Right renal pelvis (tissue), 4 donors: Measurements from ENCODE around the gene UBE2U. TPM values are rescaled to one million over a fixed set of nuclear protein-coding genes. Genes with fewer than 3 reads are reported as not detected.

Experiments used
- DNase-seq, 4 donors: peaks; one replicate each; pipeline ENCODE4 v3.0.0-alpha.2; 2013; ENCODE audit warnings: low read depth in 4 of 4, low spot score in 3 of 4, missing footprints in 1 of 4
- polyA plus RNA-seq, 4 donors: library from polyadenylated mRNA; unstranded; fragments of 120-200 nt; gene quantifications; one replicate each; pipeline ENCODE4 v1.2.1, GENCODE V29; 2013; ENCODE audit not compliant: insufficient read length in 4 of 4

The UBE2U gene
- not detected for polyA plus RNA-seq

- DNase-seq = no peak
Measured at GRCh38 chr1:64203420-64203819, at the start of gene UBE2U. TSS of gene UBE2U (plus strand) at chr1:64203623. CDS start at chr1:64204051, 428 bp downstream.

GRCh38 chr1:64155278-64155677, 48.1 kb upstream of the UBE2U start:
- DNase-seq = no peak

DNA sequence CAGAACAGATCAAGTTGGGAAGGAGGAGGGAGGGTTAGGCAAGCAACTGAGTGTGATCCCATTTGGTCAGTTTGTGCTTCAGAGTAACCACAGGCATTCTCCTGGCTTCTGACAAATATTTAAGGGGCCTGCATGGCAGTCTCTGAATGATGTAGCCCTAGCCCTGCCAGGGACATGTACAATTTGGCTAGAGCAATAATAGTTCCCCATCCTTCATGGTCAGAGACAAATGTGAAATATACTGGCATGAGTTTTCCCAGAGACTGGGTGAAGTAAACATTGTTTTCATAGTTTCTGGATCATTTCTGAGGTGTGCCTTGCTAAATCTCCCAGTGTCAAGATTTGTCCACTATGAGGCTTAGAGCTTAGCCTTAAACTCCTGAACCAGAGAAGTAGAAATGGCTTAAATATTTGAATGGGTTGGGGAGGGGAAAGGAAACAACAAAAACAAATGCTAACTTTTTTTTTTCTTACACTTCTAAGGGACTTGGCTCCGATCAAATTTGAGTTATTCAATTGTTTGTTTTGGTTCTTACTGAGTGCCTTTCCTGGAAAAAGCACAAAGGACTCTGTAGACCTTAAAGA, 42.0 kb upstream of the UBE2U start:
- DNase-seq = no peak

- no peak for DNase-seq
Measured at GRCh38 chr1:64162151-64162550, 41.3 kb upstream of the UBE2U start.

DNA sequence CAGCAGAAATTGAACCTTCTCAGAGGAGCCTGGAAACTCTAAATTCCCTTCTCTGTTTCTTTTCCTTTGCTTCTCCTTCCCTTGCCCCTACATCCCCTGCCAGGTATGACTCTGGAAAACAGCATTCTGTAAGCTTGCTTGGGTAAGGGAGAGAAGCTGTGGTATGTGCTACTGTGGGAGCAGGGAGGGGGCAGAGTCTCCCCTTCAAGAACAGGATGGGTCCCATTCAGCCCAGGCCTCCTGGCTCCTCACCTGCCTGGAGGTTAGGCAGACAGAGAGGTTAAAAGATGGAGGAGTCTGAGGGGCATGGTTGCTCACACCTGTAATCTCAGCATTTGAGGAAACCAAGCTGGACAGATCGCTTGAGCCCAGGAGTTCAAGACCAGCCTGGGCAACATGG, 40.6 kb upstream of the UBE2U start:
- DNase-seq = no peak

DNA sequence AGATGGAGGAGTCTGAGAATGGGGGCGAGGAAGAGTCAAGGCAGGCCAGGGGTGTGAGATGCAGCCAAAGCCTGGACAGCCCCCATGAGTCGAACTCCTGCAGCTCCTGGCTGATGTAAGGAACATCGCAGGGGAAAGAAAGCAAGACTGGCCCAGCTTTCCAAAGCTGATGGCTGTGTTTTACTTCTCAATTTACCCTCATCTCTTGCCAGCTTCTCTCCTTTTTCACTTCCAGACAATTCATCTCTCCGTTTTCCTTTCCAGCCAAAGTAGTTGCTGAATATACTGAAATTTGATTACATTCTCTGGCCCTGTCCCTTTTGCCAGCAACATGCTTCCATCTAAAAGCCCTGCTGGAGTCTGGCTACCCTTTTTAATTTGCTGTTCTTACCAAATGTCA, 40.0 kb upstream of the UBE2U start:
- DNase-seq = no peak

DNA sequence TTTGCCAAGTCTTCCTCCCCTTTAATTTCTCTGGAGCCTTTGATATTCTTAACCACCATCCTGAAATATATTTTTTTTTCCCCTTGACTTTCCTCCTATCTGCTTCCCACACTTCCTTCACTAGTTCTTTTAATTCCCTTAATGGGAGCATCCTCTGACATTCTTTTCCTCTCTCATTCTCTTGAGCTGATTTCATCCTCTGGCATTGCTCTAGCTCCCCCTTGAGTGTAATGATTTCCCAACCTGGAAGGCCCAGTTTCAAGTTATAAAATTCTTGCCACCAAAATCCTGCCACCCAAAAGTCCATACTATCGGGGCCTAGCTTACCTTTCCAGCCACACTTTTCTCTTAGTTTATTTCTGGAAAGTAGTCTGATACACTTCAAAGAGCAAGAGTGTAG, 39.5 kb upstream of the UBE2U start:
- no peak for DNase-seq

DNA sequence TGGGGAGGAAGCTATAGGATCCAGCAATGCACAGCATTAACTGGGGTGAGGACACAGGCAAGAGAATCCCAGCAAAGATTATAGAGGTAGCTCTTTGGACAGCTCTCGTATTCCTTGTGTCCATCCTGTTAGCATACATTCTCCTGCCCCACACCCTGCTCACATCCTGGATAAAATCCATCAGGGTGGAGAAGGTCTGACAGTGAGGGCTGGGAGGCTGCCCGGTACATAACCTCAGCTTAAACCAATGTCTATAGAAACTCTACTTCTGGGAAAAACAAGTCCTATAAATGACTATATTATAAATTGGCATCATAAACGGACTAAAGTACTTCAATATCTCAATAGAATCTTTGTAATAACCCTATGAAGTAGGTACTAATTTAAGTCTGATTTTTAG, 36.8 kb upstream of the UBE2U start:
- no peak for DNase-seq

DNA sequence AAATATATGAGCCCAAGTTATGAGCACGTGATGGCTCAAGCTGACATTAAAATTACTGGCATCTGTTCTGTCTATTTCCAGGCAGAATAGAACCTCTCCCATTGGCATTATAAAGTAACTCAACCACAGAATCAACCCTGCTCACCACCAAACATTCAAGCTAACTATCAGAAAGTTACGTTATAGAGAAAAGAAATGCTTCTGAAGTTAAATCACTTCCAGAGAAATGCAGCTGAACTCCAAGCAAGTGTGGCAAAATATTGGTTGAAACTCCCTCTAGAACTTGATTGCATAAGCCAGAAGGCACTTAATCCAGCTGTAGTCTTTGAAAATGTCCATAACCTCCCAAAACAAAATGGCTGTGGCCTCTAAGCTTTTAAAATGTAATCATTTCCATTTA, 36.2 kb upstream of the UBE2U start:
- no peak for DNase-seq

DNA sequence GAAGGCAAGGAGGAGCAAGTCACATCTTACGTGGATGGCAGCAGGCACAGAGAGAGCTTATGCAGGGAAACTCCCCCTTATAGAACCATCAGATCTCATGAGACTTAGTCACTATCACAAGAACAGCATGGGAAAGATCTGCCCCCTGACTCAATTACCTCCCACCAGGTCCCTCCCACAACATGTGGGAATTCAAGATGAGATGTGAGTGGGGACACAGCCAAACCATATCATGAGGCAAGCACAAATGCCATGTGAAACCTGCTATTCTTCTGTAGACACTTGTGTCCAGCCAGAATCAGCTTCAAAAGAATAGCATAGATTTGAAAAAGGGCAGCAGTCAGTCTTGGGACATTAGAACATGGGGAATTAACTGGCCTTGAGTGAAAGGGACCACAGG, 32.2 kb upstream of the UBE2U start:
- DNase-seq = no peak

DNA sequence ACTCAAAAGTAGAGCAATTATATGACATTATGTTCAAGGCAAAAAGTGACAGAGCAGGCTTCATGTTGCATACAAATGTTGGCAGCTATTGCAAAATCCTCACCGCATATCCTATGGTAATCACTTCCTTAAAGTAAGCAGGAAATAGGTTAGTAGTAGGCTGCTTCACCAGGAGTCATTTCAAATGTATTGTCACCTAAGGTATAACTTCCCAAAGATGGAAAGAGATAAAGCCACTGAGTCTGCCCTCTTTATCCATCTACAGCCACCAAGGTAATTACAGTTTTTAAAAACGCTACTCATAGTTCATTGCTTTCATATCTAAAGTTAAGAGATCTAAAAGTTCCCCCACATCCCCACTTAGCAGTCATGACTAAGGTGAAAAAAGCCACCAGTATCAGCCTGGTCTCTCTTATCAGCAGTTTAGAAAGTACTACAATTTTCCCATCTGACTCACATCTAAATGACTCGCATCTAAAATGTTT, 31.6 kb upstream of the UBE2U start:
- no peak for DNase-seq

GRCh38 chr1:64172458-64172983, 30.9 kb upstream of the UBE2U start:
- peak in 1 of 4 donors; percentile 38 for DNase-seq

DNA sequence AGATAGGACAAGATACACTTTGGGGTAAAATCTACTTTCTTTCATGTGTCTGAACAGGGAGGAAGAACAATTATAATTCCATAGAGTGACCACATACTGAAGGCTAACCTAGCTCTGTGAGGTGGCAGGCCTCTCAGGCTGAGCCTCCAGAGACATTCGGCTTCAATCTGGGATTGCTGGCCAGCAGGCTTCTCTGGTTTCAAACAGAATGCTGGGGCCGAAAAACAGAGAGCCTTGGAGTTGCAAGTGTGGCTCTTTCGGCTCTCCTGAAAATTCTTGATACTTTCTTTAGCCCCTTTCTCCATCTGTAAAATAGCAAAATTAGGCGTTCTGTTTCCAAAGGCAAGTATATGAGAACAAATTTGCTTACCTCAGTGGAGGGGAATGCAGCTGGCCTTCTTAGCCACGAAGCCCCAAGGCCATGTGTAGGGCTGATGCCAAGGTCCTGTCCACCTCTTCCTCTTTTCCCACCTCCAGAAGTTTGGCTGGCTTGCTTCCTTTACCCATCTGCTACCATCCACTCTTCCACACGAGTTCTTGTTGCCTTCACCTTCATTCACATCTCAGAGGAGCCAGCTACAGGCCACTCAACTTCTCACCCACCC, 30.0 kb upstream of the UBE2U start:
- DNase-seq = no peak

- DNase-seq = no peak
Measured at GRCh38 chr1:64175639-64176038, 27.8 kb upstream of the UBE2U start.

GRCh38 chr1:64176659-64177058, 26.8 kb upstream of the UBE2U start:
- DNase-seq = no peak

DNA sequence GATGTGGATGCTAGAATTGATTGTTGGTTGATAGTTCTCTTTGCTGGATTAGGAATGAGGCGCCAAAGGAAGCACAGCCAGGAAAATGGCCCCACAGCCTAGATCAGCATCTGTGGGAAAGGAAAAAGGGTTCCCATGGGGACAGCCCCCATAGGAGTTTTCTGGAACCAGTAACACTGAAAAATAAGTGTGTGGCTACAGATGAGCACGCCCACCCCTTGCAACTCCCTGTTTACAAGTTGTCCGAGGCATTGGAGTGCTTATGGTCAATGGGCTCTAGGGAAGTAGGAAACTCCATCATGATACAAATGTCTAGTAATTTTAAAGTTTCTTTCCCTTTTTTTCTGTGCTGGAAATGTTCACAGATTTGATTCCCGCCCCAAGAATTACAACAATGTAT, 23.8 kb upstream of the UBE2U start:
- no peak for DNase-seq

DNA sequence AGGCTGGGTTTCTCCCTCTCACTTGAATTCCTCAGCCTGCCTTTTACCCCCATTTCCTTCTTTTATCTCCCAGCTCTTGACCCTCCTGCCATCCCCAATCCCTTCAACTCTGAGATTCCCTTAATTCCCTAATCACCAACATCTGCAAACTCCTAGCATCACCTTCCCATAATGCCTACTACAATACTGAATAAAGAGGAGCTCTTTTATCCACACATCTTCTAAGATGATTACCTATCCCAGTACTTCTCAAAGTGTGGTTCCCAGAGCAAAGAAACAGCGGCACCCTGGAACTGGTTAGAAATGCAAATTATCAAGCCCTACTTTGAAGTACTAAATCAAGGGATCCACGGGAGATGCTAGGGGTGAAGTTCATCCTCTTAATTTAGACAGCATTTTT, 21.2 kb upstream of the UBE2U start:
- DNase-seq = no peak

- peak in 1 of 4 donors; percentile 46 for DNase-seq
Measured at GRCh38 chr1:64183395-64184002, 19.9 kb upstream of the UBE2U start.

GRCh38 chr1:64184003-64184440, 19.4 kb upstream of the UBE2U start:
- no peak for DNase-seq

GRCh38 chr1:64186138-64186897, 17.1 kb upstream of the UBE2U start:
- no peak for DNase-seq

- no peak for DNase-seq
Measured at GRCh38 chr1:64186898-64187280, 16.5 kb upstream of the UBE2U start.
